Activated CD8-positive, alpha-beta memory T cell treated with anti-CD3 and anti-CD28 coated beads, Interleukin-2, amount 50 U/mL, for 1 hour (primary cell): ENCODE measurements around the gene SIM2.

Source experiments
- DNase-seq: peaks from one replicate; pipeline ENCODE4 v3.0.0-alpha.2; 2020; ENCODE audit errors: extremely low read depth

The SIM2 gene

GRCh38 chr21:36699546-36700294 lies 805 bp downstream of the SIM2 start:
- no peak for DNase-seq

GRCh38 chr21:36700295-36700970 lies 1.5 kb downstream of the SIM2 start:
- DNase-seq: no peak

GRCh38 chr21:36700971-36701755 lies 2.2 kb downstream of the SIM2 start:
- DNase-seq: no peak

DNA sequence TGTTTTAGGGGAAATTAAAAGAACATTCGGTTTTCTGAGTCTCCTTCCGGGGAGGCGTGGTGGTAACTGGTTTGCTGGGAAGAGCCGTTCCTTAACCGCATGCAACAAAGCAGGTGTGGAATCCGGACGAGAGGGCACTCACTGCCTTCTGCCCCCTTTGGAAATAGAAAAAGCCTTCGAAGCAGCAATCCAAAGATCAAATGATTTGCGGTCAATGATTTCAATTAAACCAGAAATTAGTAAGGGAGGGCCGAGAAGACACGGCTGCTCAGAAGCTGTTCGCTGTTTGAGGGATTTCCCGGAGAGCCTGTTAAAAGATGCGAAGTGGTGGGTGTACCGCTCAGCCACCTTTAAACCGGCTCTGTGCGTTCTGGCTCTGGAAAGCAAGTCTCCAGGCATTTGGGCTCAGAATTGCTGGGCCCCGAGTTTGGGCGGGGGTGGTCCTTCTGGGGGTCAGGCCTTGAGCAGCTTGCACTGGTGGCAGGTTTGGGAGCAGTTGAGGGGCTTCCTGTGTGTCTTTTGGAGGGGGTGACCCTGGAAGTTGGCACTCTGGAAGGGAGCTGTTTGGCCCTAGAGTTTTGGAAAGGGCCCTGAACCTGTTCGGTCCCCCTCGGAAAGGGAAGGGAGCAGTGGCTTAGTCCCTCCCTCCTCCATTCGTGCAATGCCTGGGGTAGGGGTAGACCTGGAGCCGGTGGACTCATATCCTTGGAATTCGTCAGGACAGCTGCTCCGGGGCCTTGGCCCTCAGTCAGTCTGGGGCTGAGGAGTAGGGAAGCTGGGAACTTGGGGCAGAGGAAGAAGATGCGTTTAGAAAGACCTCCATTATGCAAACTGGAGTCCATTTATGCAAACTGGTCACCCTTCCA lies 3.1 kb downstream of the SIM2 start:
- no peak for DNase-seq

- DNase-seq: no peak
Observed at GRCh38 chr21:36702622-36702968, 3.7 kb downstream of the SIM2 start.

GRCh38 chr21:36703123-36703522 lies 4.2 kb downstream of the SIM2 start:
- DNase-seq: no peak

DNA sequence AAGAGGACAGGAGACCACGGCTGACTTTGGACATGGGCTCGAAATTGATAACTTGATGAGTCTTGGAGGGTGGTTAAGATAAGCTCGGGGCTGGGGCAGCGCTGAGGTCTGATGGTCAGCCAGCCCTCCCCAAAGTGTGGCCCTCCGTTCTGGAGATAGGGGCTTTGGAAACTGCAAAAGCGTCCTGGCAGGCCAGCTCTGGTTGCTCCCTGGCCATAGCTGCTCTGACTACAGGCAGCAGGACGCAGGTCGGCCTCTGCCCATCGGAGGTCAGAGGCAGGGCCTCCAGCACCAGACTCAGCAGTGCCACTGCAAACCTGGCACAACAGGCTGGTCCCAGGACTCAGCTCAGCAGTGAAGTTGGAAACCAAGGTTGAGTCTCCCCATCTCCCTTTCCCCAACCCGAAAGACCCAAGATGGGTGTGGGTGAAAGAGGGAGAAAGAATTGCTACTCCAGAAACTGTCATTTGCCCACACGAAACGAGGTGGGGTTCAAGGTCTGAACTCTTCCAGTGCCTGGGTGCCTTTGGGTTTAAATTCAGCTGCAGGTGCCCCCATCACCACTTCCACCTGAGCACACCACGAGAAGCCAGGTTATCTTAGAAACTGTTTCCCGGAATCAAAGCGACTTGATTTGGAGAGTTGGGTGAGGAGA lies 4.8 kb downstream of the SIM2 start:
- no peak for DNase-seq

DNA sequence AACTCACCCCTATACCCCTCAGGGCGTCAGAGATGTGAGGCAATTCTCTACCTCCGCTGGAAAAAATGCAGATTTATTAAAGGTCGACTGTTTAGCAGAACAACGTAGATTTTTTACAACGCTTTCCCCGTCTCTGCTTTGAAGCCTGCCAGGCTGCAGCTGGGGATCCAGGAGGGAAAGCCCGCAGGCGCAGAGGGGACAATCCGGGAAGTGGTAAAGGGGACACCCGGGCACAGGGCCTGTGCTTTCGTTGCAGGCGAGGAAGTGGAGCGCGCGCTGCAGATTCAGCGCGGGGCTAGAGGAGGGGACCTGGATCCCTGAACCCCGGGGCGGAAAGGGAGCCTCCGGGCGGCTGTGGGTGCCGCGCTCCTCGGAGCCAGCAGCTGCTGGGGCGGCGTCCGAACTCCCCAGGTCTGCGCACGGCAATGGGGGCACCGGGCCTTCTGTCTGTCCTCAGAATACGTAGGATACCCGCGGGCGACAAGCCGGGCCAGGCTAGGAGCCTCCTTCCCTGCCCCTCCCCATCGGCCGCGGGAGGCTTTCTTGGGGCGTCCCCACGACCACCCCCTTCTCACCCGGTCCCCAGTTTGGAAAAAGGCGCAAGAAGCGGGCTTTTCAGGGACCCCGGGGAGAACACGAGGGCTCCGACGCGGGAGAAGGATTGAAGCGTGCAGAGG lies 5.5 kb downstream of the SIM2 start:
- DNase-seq: no peak

- DNase-seq: no peak
Observed at GRCh38 chr21:36704958-36705678, 6.2 kb downstream of the SIM2 start.

- no peak for DNase-seq
Observed at GRCh38 chr21:36705679-36706481, 7.0 kb downstream of the SIM2 start.

GRCh38 chr21:36706482-36706852 lies 7.6 kb downstream of the SIM2 start:
- no peak for DNase-seq

- DNase-seq: no peak
Observed at GRCh38 chr21:36706951-36707762, 8.2 kb downstream of the SIM2 start.

GRCh38 chr21:36707763-36708285 lies 8.9 kb downstream of the SIM2 start:
- no peak for DNase-seq

DNA sequence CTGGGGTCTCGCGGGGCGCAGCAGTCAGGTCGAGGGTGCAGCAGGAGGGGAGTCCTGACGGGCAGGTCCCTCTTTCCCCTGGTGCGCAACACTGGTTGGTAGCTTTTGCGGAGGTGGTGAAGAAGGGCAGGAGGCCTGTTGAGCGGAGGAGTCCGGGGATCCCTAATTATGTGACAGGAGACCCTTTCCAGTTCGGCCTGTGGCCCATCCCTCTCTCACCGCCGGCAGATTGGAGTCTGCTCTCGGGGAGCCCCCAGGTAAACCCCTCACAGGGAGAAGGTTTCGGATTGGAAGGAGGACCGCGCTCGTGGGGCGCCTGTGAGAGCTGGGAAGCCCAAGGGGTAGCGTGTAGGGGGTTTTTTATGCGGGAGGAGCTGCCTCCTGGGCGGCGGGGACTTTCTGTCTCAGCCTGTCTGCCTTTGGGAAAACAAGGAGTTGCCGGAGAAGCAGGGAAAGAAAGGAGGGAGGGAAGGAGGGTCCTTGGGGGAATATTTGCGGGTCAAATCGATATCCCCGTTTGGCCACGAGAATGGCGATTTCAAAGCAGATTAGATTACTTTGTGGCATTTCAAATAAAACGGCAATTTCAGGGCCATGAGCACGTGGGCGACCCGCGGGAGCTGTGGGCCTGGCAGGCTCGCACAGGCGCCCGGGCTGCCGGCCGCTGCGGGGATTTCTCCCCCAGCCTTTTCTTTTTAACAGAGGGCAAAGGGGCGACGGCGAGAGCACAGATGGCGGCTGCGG lies 9.5 kb downstream of the SIM2 start:
- DNase-seq: no peak

DNA sequence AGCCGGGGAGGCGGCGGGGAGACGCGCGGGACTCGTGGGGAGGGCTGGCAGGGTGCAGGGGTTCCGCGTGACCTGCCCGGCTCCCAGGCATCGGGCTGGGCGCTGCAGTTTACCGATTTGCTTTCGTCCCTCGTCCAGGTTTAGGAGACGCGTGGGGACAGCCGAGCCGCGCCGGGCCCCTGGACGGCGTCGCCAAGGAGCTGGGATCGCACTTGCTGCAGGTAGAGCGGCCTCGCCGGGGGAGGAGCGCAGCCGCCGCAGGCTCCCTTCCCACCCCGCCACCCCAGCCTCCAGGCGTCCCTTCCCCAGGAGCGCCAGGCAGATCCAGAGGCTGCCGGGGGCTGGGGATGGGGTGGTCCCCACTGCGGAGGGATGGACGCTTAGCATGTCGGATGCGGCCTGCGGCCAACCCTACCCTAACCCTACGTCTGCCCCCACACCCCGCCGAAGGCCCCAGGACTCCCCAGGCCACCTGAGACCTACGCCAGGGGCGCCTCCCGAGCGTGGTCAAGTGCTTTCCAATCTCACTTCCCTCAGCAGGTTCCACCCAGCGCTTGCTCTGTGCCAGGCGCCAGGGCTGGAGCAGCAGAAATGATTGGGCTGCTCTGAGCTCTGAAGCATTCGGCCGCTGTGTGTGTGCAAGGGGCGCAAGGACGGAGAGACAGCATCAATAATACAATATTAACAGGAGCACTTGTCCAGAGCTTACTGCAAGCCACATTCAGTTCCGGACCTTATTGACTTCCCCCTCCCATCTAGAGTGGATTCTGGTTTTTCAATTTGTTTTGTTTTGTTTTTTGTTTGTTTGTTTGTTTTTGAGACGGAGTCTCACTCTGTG lies 10.3 kb downstream of the SIM2 start:
- no peak for DNase-seq

DNA sequence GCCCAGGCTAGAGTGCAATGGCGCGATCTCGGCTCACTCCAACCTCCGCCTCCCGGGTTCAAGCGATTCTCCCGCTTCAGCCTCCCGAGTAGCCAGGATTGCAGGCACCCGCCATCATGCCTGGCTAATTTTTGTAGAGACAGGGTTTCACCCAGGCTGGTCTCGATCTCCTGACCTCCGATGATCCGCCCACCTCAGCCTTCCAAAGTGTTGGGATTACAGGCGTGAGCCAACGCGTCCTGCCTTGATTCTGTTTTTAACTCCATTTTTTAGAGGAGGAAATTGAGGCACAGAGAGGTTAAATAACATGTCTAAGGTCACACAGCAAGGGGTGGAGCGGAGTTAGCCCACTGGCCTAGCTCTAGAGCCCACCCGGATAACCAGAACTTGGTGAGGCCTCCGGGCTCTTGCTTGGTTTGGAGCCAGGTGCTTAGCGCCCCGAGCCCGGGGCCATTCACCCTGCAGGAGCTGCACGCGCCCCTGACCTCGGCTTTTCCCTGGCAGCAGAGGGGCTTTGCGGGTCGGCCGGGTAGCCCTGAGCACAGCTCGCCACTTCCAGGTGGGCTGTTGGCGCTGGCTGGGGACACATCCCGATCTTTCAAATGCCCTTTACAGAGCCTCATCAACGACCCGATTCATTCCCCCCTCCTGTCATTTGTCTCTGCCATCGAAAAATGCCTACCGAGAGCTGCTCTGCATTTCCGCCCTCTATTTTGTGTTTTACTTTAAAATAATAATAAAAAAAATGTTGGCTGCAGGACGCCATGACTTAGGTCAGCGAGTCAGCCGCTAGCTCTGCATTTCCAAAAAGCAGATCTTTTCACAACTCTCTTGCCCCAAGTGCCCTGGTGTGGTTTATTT lies 11.2 kb downstream of the SIM2 start:
- no peak for DNase-seq
